ENCODE results near the gene ST8SIA4.
A peak's percentile ranks its signal among the peaks of the same experiment; 100 is the strongest.

The ST8SIA4 gene

DNA sequence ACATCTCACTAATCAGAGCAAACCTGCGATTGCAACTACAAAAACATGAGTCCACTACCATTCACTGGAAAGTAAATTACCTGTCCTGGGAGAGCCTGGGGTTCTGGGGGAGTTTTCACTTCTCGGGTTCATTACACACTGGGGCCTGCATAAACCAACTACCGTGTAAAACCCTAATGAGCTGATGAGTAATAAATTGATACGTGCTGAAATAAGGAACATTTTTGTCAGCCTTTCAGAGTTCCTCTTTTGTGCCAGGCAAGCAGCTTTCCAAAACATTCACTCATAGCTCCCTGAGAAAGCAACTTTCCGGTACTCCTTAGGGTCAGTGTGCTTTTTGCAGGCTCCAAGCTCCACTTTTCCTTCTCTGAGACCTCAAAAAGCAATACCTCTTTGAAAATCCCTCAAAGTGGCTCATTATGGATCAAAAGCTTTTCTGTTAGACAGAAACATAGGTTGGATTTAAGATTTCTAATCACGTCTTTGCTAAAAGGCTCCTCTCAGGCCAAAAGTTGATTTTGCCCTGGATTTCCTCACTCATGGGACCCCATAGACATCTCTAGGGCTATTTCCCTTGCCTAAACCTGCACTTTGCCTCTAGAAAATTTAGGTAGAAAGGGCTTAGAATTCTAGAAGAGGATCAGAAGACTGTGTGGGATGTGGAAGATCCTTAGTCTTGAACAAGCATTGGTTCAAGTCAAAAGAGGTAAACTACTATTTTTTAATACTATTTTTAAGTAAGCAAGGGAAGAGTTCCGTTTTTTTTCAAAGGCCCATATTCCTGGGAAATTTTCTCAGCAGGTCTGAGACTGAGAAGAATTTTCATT, 74.8 kb downstream of the ST8SIA4 start:
- DNase-seq: no peak
- peak overlapping the region; percentile 90 for H3K27ac Mint-ChIP-seq
- peaks cover 53% of the 10 kb centered on the region for H3K36me3 Mint-ChIP-seq (ENCODE audit: low read depth)
- H3K4me3 Mint-ChIP-seq: peak overlapping the region; percentile 27
- H3K27me3 Mint-ChIP-seq: no peaks in the 10 kb centered on the region
- H3K4me1 Mint-ChIP-seq (ENCODE audit: low read depth): peaks cover 57% of the 10 kb centered on the region
- H3K9me3 Mint-ChIP-seq: no peaks in the 10 kb centered on the region

GRCh38 chr5:100827481-100827889, 75.6 kb downstream of the ST8SIA4 start:
- Mint-ChIP-seq H3K4me1 (ENCODE audit: low read depth) (peaks cover 51% of the 10 kb centered on the region), H3K36me3 (ENCODE audit: low read depth) (peaks cover 53% of the 10 kb centered on the region), H3K27me3 (no peaks in the 10 kb centered on the region), H3K4me3 (no peak overlapping the region), H3K27ac (peak overlapping the region; percentile 90), H3K9me3 (no peaks in the 10 kb centered on the region)
- DNase-seq: no peak

DNA sequence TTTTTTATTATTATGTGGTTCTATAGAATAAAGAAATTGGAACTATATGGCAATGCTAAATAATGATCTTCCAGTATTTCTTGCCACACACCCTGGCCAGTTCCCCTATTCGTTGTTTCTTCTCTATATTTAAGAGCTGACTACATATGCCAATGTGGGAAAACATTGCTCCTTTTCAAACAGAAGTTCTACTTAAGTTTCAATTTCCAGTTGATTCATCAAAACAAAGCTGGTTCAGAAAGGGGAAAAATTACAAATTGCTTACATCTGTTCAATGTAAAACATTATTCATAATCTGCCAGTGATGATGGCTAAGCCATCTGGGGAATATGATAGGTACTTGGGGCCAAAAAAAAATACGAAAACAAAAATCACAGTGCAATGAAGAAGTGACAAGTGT, 76.9 kb downstream of the ST8SIA4 start:
- no peaks in the 10 kb centered on the region for H3K9me3 Mint-ChIP-seq
- peaks cover 51% of the 10 kb centered on the region for H3K4me1 Mint-ChIP-seq (ENCODE audit: low read depth)
- no peaks in the 10 kb centered on the region for H3K27me3 Mint-ChIP-seq
- no peak for DNase-seq
- H3K4me3 Mint-ChIP-seq: no peak overlapping the region
- peak overlapping the region; percentile 77 for H3K27ac Mint-ChIP-seq
- H3K36me3 Mint-ChIP-seq (ENCODE audit: low read depth): peaks cover 56% of the 10 kb centered on the region

DNA sequence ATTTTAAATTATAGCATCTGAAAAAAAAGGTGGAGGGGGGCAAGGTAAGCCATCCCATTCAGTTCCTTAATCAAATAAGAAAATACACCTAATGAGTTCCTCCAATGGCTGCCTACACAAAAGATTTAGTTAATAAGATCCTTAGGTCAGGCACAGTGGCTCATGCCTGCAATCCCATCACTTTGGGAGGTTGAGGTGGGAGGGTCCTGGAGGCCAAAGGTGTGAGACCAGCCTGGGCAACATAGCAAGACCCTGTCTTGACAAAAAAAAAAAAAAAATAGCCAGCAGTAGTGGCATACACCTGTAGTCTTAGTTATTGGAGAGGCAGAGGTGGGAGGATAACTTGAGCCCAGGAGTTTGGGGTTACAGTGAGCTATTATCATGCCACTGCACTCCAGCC, 78.4 kb downstream of the ST8SIA4 start:
- Mint-ChIP-seq H3K4me1 (ENCODE audit: low read depth) (peaks cover 63% of the 10 kb centered on the region), H3K27ac (no peak overlapping the region), H3K27me3 (no peaks in the 10 kb centered on the region), H3K9me3 (no peaks in the 10 kb centered on the region), H3K36me3 (ENCODE audit: low read depth) (peaks cover 60% of the 10 kb centered on the region), H3K4me3 (no peak overlapping the region)
- DNase-seq: no peak

GRCh38 chr5:100823812-100824211, 79.3 kb downstream of the ST8SIA4 start:
- no peaks in the 10 kb centered on the region for H3K27me3 Mint-ChIP-seq
- peaks cover 57% of the 10 kb centered on the region for H3K4me1 Mint-ChIP-seq (ENCODE audit: low read depth)
- DNase-seq: no peak
- H3K27ac Mint-ChIP-seq: peak overlapping the region; percentile 0
- no peak overlapping the region for H3K4me3 Mint-ChIP-seq
- peaks cover 57% of the 10 kb centered on the region for H3K36me3 Mint-ChIP-seq (ENCODE audit: low read depth)
- H3K9me3 Mint-ChIP-seq: no peaks in the 10 kb centered on the region

DNA sequence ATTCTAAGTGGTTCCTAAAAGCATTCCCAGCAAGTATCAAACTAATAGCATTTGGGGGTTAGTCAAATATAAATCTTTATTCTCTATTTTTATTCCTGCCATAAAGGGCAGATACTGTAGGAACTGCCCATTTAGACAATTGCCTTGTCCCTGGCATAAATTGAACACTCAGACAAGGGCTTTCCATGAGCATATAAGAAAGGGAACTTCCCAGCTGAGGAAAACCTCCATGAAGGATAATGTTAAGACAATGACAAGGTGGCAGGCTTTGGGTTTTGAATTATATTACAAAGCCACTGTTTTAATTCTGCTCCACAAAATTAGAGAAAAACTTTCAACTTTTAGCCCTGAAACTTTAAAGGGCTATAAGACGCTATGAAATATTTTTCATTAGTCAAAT, 81.3 kb downstream of the ST8SIA4 start:
- H3K27me3 Mint-ChIP-seq: no peaks in the 10 kb centered on the region
- H3K4me3 Mint-ChIP-seq: no peak overlapping the region
- no peaks in the 10 kb centered on the region for H3K9me3 Mint-ChIP-seq
- H3K4me1 Mint-ChIP-seq (ENCODE audit: low read depth): peaks cover 53% of the 10 kb centered on the region
- H3K27ac Mint-ChIP-seq: peak overlapping the region; percentile 64
- DNase-seq: no peak
- H3K36me3 Mint-ChIP-seq (ENCODE audit: low read depth): peaks cover 62% of the 10 kb centered on the region

DNA sequence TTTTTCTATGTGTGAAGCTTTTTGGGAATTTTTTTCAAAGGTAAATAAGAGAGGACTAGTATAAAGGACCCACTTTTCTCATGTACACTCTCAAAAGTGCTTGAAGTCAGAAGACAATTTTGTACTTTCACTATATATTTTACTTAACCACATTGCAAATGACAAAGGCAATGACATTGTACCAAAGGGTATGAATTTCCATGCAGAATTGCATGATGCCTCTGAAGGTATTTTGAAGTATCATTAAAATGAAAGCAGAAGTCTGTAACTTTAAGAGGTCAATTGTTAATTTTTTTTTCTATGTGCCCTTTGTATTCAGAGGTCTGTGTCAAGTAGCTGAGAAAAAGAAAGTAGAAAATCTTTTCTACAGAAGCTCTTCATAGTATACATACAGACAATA, 84.7 kb downstream of the ST8SIA4 start:
- H3K9me3 Mint-ChIP-seq: no peaks in the 10 kb centered on the region
- no peaks in the 10 kb centered on the region for H3K27me3 Mint-ChIP-seq
- peaks cover 51% of the 10 kb centered on the region for H3K4me1 Mint-ChIP-seq (ENCODE audit: low read depth)
- no peak overlapping the region for H3K4me3 Mint-ChIP-seq
- no peak for DNase-seq
- peak overlapping the region; percentile 44 for H3K27ac Mint-ChIP-seq
- peaks cover 62% of the 10 kb centered on the region for H3K36me3 Mint-ChIP-seq (ENCODE audit: low read depth)

GRCh38 chr5:100803397-100803796, 99.7 kb downstream of the ST8SIA4 start:
- H3K27ac Mint-ChIP-seq: no peak overlapping the region
- peaks cover 10% of the 10 kb centered on the region for H3K4me1 Mint-ChIP-seq (ENCODE audit: low read depth)
- DNase-seq: no peak
- H3K27me3 Mint-ChIP-seq: no peaks in the 10 kb centered on the region
- peaks cover 17% of the 10 kb centered on the region for H3K36me3 Mint-ChIP-seq (ENCODE audit: low read depth)
- H3K9me3 Mint-ChIP-seq: peaks cover 20% of the 10 kb centered on the region
- H3K4me3 Mint-ChIP-seq: no peak overlapping the region

- peaks cover 12% of the 10 kb centered on the region for H3K36me3 Mint-ChIP-seq (ENCODE audit: low read depth)
- peak overlapping the region; percentile 23 for H3K27ac Mint-ChIP-seq
Measured at GRCh38 chr5:100802208-100802607, 100.9 kb downstream of the ST8SIA4 start.

DNA sequence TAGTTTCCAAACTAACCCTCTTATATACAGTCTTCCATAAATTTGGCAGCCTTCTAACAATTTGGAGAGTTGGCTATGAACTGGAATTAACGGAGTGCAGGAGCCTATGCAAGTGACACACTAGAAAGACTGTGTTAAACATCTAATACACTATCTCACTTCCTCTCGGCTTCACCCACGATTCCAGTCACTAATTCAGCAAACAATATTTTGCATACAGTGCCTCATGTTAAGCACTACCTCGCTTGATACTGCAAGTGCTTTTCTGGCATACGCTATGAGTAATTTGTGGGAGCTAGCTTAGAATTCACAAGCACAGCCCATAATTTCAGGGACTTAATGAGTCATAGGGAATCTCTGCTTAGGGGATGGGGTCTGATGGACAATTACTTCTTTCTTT, 102.5 kb downstream of the ST8SIA4 start:
- Mint-ChIP-seq H3K4me3 (no peak overlapping the region), H3K27ac (no peak overlapping the region), H3K9me3 (peaks cover 20% of the 10 kb centered on the region), H3K36me3 (ENCODE audit: low read depth) (peaks cover 12% of the 10 kb centered on the region), H3K4me1 (ENCODE audit: low read depth) (peaks cover 10% of the 10 kb centered on the region), H3K27me3 (no peaks in the 10 kb centered on the region)
- no peak for DNase-seq

More at GRCh38 chr5:100802208-100802607, 100.9 kb downstream of the ST8SIA4 start:
- H3K4me3 Mint-ChIP-seq: no peak overlapping the region
- DNase-seq: no peak
- H3K4me1 Mint-ChIP-seq (ENCODE audit: low read depth): peaks cover 10% of the 10 kb centered on the region
- no peaks in the 10 kb centered on the region for H3K27me3 Mint-ChIP-seq
- H3K9me3 Mint-ChIP-seq: peaks cover 20% of the 10 kb centered on the region

- DNase-seq: no peak
- peaks cover 19% of the 10 kb centered on the region for H3K9me3 Mint-ChIP-seq
- no peak overlapping the region for H3K27ac Mint-ChIP-seq
- H3K4me1 Mint-ChIP-seq (ENCODE audit: low read depth): peaks cover 10% of the 10 kb centered on the region
- H3K27me3 Mint-ChIP-seq: no peaks in the 10 kb centered on the region
- H3K4me3 Mint-ChIP-seq: no peak overlapping the region
- peaks cover 9% of the 10 kb centered on the region for H3K36me3 Mint-ChIP-seq (ENCODE audit: low read depth)
Measured at GRCh38 chr5:100799166-100799565, 103.9 kb downstream of the ST8SIA4 start.

DNA sequence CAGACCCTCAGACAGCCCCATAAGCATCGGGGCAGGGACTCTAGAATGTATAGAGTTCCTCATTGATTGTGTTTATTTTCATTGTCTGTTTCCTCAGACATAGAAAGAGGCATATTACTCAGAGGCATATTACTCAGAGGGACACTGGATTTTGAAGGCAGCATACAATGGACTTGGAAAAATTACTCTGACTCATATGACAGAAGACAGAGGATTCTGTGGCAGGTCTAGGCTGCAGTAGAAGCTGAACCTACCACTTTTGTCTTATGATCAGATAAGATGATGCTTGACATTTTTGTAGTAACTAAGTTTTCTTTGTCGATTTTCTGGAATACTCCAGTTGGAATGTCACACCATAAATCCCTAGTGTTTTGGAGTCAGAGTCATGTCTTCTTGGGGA, 105.2 kb downstream of the ST8SIA4 start:
- Mint-ChIP-seq H3K36me3 (ENCODE audit: low read depth) (peaks cover 4% of the 10 kb centered on the region), H3K4me3 (no peak overlapping the region), H3K27ac (no peak overlapping the region), H3K4me1 (ENCODE audit: low read depth) (peaks cover 8% of the 10 kb centered on the region), H3K9me3 (peaks cover 18% of the 10 kb centered on the region), H3K27me3 (no peaks in the 10 kb centered on the region)
- no peak for DNase-seq

GRCh38 chr5:100796851-100797250, 106.2 kb downstream of the ST8SIA4 start:
- Mint-ChIP-seq H3K27ac (no peak overlapping the region), H3K4me1 (ENCODE audit: low read depth) (peaks cover under 1% of the 10 kb centered on the region), H3K9me3 (peaks cover 10% of the 10 kb centered on the region), H3K36me3 (ENCODE audit: low read depth) (peaks cover under 1% of the 10 kb centered on the region), H3K27me3 (no peaks in the 10 kb centered on the region), H3K4me3 (no peak overlapping the region)
- no peak for DNase-seq

- Mint-ChIP-seq H3K36me3 (ENCODE audit: low read depth) (no peaks in the 10 kb centered on the region), H3K4me3 (no peak overlapping the region), H3K27me3 (no peaks in the 10 kb centered on the region), H3K9me3 (peaks cover 3% of the 10 kb centered on the region), H3K4me1 (ENCODE audit: low read depth) (peaks cover 4% of the 10 kb centered on the region), H3K27ac (no peak overlapping the region)
- no peak for DNase-seq
Measured at GRCh38 chr5:100794844-100795243, 108.2 kb downstream of the ST8SIA4 start.

DNA sequence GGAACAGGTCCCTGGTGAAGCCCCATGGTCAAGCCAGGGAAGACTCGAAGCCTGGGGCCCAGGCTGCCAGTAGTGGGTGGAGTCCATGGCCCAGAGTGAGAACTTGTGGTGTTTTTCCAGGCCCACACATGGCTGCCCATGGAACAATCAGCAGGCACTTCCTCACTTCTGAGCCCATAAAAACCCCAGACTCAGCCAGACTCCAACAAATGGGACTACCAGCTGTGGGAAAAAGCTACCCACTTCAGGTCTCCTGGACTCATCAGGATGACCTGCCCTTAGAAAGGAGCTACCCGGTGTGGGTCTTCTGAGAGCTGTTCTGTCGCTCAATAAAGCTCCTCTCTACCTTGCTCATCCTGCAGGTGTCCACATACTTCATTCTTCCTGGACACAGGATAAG, 108.9 kb downstream of the ST8SIA4 start:
- no peak overlapping the region for H3K4me3 Mint-ChIP-seq
- no peak for DNase-seq
- H3K9me3 Mint-ChIP-seq: peaks cover 3% of the 10 kb centered on the region
- no peak overlapping the region for H3K27ac Mint-ChIP-seq
- H3K27me3 Mint-ChIP-seq: no peaks in the 10 kb centered on the region
- no peaks in the 10 kb centered on the region for H3K36me3 Mint-ChIP-seq (ENCODE audit: low read depth)
- peaks cover 8% of the 10 kb centered on the region for H3K4me1 Mint-ChIP-seq (ENCODE audit: low read depth)

All from activated T-cell treated with anti-CD3 and anti-CD28 coated beads, Interleukin-2, amount 50 U/mL, for 24 hours (primary cell).